GM12878 (cell line): Measurements from ENCODE around the gene CEBPG.

Experiments used
- POLR2A ChIP-seq: IDR thresholded peaks from 2 replicates; pipeline ENCODE4 v1.6.1; 2011; ENCODE audit warnings: low read depth, mild to moderate bottlenecking, low read length
- POLR2AphosphoS5 ChIP-seq: IDR thresholded peaks from 2 replicates; pipeline ENCODE4 v1.6.1; 2011; ENCODE audit warnings: mild to moderate bottlenecking, low read length, inconsistent platforms
- RCOR1 ChIP-seq: conservative IDR thresholded peaks from 2 replicates; pipeline ENCODE4 v1.6.1; 2012; ENCODE audit warnings: low read depth, low read length, improper control_type of control experiment
- SIN3A ChIP-seq: IDR thresholded peaks from 2 replicates; pipeline ENCODE4 v1.6.1; 2012; ENCODE audit warnings: low read depth, low read length, improper control_type of control experiment
- TF ChIP-seq, protein P1 (sequence below): IDR thresholded peaks from 2 replicates; pipeline ENCODE4 v1.6.1; 2012; ENCODE audit warnings: low read depth, low read length, improper control_type of control experiment
- TF ChIP-seq, protein P2 (sequence below), 3 experiments: IDR thresholded peaks in 2 of 3; conservative IDR thresholded peaks in 1 of 3; 2 replicates each; pipeline ENCODE4 v1.5.1; 2011; ENCODE audit warnings: low read depth in 3 of 3, low read length in 3 of 3, mild to moderate bottlenecking in 3 of 3, control low read depth in 2 of 3, moderate library complexity in 2 of 3, inconsistent platforms in 1 of 3, mixed read lengths in 1 of 3; ENCODE audit not compliant: control insufficient read depth in 2 of 3, insufficient read depth in 1 of 3; ENCODE audit errors: extremely low read depth in 1 of 3
- TF ChIP-seq, protein P3 (sequence below): IDR thresholded peaks from 2 replicates; pipeline ENCODE4 v1.6.1; 2011; ENCODE audit warnings: mild to moderate bottlenecking, low read depth, low read length, moderate library complexity; ENCODE audit not compliant: insufficient replicate concordance
- TF ChIP-seq, protein P4 (sequence below): fragments of 450-650 bp; formaldehyde crosslinking; IDR thresholded peaks from 2 replicates; pipeline ENCODE4 v1.4.0; 2020; ENCODE audit warnings: mild to moderate bottlenecking, moderate library complexity
- TF ChIP-seq, protein P5 (sequence below): IDR thresholded peaks from 2 replicates; pipeline ENCODE4 v1.6.1; 2012; ENCODE audit warnings: improper control_type of control experiment, low read depth, low read length; ENCODE audit not compliant: insufficient replicate concordance
- TF ChIP-seq, protein P6 (sequence below): IDR thresholded peaks from 2 replicates; pipeline ENCODE4 v1.6.1; 2012; ENCODE audit warnings: low read length, inconsistent platforms

DNA sequence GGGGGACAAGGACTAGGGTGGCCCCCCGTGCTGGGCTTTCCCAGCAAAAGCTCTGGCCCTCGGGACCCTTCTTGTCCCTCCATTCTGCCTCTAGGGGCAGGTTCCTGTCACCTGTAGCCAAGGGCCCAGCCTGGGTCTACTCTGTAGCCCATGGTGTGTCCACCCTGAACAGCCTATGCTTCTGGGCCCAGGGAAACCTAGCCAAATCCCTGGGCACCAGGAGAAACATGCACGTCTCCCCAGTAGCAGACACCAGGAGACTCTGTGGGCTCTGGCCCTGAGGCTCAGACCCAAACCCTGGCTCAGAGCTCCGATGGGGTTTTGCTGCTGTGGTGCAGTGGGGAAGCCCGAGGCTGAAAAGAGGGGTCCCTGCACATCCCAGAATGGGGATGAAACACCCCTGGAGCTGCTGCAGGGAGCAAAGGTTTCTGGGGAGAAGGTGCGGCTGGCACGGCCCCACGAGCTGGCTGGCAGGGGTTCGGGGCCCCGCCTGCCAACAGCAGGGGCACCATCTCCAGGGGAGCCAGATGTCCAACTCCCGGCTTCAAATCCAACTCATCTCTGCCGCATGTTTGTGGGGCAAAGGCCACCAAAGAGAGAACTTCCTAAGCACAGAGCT is 18.2 kb downstream of the CEBPG start:
- TF ChIP-seq, protein P1, sequence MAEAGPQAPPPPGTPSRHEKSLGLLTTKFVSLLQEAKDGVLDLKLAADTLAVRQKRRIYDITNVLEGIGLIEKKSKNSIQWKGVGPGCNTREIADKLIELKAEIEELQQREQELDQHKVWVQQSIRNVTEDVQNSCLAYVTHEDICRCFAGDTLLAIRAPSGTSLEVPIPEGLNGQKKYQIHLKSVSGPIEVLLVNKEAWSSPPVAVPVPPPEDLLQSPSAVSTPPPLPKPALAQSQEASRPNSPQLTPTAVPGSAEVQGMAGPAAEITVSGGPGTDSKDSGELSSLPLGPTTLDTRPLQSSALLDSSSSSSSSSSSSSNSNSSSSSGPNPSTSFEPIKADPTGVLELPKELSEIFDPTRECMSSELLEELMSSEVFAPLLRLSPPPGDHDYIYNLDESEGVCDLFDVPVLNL: no peak
- TF ChIP-seq, protein P2, sequence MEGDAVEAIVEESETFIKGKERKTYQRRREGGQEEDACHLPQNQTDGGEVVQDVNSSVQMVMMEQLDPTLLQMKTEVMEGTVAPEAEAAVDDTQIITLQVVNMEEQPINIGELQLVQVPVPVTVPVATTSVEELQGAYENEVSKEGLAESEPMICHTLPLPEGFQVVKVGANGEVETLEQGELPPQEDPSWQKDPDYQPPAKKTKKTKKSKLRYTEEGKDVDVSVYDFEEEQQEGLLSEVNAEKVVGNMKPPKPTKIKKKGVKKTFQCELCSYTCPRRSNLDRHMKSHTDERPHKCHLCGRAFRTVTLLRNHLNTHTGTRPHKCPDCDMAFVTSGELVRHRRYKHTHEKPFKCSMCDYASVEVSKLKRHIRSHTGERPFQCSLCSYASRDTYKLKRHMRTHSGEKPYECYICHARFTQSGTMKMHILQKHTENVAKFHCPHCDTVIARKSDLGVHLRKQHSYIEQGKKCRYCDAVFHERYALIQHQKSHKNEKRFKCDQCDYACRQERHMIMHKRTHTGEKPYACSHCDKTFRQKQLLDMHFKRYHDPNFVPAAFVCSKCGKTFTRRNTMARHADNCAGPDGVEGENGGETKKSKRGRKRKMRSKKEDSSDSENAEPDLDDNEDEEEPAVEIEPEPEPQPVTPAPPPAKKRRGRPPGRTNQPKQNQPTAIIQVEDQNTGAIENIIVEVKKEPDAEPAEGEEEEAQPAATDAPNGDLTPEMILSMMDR (IDR thresholded peaks at IDR 0.05 in 2 of 3, conservative IDR thresholded peaks at IDR 0.05 in 1 of 3; ENCODE audit: control insufficient read depth in 2 of 3, extremely low read depth in 1 of 3, insufficient read depth in 1 of 3, low read depth in 3 of 3, low read length in 3 of 3): no peak
- TF ChIP-seq, protein P3, sequence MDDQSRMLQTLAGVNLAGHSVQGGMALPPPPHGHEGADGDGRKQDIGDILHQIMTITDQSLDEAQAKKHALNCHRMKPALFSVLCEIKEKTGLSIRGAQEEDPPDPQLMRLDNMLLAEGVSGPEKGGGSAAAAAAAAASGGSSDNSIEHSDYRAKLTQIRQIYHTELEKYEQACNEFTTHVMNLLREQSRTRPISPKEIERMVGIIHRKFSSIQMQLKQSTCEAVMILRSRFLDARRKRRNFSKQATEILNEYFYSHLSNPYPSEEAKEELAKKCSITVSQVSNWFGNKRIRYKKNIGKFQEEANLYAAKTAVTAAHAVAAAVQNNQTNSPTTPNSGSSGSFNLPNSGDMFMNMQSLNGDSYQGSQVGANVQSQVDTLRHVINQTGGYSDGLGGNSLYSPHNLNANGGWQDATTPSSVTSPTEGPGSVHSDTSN: no peak
- TF ChIP-seq RCOR1 (no peak), POLR2A (no peak), POLR2AphosphoS5 (no peak), SIN3A (no peak)
- TF ChIP-seq, protein P4, sequence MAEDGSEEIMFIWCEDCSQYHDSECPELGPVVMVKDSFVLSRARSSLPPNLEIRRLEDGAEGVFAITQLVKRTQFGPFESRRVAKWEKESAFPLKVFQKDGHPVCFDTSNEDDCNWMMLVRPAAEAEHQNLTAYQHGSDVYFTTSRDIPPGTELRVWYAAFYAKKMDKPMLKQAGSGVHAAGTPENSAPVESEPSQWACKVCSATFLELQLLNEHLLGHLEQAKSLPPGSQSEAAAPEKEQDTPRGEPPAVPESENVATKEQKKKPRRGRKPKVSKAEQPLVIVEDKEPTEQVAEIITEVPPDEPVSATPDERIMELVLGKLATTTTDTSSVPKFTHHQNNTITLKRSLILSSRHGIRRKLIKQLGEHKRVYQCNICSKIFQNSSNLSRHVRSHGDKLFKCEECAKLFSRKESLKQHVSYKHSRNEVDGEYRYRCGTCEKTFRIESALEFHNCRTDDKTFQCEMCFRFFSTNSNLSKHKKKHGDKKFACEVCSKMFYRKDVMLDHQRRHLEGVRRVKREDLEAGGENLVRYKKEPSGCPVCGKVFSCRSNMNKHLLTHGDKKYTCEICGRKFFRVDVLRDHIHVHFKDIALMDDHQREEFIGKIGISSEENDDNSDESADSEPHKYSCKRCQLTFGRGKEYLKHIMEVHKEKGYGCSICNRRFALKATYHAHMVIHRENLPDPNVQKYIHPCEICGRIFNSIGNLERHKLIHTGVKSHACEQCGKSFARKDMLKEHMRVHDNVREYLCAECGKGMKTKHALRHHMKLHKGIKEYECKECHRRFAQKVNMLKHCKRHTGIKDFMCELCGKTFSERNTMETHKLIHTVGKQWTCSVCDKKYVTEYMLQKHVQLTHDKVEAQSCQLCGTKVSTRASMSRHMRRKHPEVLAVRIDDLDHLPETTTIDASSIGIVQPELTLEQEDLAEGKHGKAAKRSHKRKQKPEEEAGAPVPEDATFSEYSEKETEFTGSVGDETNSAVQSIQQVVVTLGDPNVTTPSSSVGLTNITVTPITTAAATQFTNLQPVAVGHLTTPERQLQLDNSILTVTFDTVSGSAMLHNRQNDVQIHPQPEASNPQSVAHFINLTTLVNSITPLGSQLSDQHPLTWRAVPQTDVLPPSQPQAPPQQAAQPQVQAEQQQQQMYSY (CRISPR knock-in tag): no peak
- TF ChIP-seq, protein P5, sequence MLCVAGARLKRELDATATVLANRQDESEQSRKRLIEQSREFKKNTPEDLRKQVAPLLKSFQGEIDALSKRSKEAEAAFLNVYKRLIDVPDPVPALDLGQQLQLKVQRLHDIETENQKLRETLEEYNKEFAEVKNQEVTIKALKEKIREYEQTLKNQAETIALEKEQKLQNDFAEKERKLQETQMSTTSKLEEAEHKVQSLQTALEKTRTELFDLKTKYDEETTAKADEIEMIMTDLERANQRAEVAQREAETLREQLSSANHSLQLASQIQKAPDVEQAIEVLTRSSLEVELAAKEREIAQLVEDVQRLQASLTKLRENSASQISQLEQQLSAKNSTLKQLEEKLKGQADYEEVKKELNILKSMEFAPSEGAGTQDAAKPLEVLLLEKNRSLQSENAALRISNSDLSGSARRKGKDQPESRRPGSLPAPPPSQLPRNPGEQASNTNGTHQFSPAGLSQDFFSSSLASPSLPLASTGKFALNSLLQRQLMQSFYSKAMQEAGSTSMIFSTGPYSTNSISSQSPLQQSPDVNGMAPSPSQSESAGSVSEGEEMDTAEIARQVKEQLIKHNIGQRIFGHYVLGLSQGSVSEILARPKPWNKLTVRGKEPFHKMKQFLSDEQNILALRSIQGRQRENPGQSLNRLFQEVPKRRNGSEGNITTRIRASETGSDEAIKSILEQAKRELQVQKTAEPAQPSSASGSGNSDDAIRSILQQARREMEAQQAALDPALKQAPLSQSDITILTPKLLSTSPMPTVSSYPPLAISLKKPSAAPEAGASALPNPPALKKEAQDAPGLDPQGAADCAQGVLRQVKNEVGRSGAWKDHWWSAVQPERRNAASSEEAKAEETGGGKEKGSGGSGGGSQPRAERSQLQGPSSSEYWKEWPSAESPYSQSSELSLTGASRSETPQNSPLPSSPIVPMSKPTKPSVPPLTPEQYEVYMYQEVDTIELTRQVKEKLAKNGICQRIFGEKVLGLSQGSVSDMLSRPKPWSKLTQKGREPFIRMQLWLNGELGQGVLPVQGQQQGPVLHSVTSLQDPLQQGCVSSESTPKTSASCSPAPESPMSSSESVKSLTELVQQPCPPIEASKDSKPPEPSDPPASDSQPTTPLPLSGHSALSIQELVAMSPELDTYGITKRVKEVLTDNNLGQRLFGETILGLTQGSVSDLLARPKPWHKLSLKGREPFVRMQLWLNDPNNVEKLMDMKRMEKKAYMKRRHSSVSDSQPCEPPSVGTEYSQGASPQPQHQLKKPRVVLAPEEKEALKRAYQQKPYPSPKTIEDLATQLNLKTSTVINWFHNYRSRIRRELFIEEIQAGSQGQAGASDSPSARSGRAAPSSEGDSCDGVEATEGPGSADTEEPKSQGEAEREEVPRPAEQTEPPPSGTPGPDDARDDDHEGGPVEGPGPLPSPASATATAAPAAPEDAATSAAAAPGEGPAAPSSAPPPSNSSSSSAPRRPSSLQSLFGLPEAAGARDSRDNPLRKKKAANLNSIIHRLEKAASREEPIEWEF: no peak
- TF ChIP-seq, protein P6, sequence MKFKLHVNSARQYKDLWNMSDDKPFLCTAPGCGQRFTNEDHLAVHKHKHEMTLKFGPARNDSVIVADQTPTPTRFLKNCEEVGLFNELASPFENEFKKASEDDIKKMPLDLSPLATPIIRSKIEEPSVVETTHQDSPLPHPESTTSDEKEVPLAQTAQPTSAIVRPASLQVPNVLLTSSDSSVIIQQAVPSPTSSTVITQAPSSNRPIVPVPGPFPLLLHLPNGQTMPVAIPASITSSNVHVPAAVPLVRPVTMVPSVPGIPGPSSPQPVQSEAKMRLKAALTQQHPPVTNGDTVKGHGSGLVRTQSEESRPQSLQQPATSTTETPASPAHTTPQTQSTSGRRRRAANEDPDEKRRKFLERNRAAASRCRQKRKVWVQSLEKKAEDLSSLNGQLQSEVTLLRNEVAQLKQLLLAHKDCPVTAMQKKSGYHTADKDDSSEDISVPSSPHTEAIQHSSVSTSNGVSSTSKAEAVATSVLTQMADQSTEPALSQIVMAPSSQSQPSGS: no peak
